Stimulated activated CD8-positive, alpha-beta memory T cell treated with anti-CD3 and anti-CD28 coated beads, Interleukin-7, amount 100 ng/mL, for 1 hour (primary cell): ENCODE measurements around the gene ZCWPW1.
"Not testable (repeated sequence)": the region's sequence is repeated elsewhere in the genome, so short reads cannot be mapped to it uniquely, and the experiment has no call there.

Experiments used
- DNase-seq, 2 donors: peaks; one replicate each; pipeline ENCODE4 v3.0.0-alpha.2; 2020; ENCODE audit warnings: low read depth in 2 of 2

ZCWPW1 gene

DNA sequence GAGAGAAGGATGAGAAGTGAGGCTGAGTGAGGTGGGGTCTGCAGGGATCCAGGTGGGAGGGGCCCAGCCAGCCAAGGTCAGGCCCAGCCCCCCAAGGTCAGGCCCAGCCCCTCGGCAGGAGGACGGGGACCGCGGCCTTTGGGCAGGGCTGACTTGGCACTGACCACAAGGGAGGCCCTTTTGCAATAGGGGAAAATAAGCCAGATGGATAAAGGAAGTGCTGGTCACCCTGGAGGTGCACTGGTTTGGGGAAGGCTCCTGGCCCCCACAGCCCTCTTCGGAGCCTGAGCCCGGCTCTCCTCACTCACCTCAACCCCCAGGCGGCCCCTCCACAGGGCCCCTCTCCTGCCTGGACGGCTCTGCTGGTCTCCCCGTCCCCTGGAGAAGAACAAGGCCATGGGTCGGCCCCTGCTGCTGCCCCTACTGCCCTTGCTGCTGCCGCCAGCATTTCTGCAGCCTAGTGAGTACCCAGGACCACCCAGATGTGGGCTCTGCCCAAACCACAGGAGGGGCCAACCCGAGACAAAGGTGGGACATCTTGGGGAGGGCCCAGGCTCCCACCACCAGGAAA is 55.2 kb downstream of the ZCWPW1 start, which contains the start of gene PILRA:
TSS of gene PILRA (plus strand) at position 227 of the 571 bp plus-strand sequence. CDS start at position 397, 170 bp downstream.
- DNase-seq: no peak

DNA sequence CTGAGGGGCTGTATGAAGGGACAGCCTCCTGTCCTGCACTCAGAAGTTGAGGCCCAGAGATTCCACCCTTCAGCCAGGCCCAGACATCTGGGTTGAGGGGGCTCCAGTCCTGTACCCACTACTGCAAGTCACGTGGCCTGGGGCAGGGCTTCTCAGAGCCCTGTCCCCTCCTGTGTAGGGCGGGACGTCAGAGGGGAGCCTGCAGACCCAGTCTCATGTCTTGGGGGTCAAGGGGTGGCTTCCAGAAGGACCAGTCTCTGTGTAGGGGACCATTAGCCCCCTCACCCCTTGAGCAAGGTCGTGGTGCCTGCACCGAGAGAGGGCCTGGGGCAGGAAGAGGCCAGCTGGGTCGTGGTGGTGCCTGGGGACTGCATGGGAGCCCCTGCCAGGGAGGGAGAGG is 55.8 kb downstream of the ZCWPW1 start:
- DNase-seq: no peak

DNA sequence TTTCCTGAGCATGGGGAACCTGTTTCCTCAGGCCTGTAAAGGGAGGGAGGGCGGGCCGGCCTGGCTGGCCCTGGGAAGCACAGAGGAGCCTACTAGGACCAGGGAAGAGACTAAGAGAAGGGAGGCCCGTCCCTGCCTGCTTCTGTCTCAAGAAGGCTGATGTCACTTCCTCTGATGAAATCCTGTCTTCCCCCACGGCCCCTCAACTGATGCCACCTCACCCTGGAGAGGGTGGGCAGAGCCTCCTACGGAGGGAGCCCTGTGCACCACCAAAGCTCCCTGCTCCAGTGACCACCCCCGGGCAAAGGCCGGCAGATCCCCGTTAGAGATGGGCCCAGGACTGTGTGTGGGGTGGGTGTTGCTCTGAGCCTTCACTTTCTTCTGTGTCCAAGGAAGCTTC is 56.2 kb downstream of the ZCWPW1 start:
- no peak for DNase-seq

DNA sequence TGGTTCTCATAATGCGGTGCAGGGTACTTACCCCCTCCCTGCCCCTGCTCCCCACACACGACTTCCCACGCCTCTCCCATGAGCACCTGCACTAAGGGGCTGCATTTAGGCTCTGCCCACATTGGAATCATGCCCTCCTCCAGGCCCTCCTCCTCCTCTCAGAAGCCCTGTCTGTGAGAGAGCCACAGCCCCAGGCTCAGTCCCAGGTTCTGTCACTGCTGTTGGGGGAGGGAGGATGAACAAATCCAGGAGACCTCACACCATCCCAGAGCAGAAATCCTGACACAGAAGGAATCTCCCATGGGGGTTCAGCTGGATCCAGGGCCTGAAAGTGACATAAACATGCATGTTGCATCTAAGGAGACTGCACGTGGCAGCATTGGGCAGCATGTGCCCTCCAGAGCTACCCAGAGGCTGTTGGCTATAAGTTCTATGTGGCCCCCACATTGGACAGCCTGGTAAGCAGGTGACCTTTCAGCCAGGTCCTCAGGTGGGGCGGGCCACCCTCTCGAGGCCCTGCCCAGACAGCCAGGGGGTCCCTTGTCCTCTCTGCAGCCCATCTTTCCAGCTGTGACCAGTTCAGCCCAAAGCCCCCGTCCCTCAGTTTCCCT is 56.8 kb downstream of the ZCWPW1 start:
- no peak for DNase-seq

DNA sequence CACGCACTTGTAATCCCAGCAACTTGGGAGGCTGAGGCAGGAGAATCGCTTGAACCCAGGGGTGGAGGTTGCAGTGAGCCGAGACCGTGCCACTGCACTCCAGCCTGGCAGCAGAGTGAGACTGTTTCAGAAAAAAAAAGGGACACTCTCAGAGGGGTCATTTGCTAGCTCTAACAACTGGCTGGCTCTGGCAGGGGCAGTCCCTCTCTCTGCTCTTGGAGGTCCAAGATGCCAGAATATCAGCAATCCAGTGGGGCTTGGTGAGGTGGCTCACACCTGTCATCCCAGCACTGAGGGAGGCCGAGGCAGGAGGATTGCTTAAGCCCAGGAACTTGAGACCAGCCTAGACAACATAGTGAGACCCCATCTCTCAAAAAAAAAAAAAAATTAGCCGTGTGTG is 57.8 kb downstream of the ZCWPW1 start:
- DNase-seq: no peak

DNA sequence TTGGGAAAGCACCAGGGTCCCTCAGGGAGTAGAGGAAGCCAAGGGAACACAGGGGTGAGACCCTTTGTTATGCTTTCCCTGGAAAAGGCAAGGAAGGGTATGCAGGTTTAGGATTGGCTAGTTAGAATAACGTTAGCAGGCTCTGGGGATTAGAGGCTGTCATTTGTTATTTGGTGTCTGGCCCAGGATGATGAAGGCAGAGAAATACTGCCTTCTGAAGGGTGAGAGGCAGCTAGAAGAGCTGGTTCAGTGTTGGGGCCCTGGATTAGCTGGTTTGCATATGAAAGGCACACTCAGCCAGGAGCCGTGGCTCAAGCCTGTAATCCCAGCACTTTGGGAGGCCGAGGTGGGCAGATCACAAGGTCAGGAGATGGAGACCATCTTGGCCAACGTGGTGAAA is 58.2 kb downstream of the ZCWPW1 start:
- no peak for DNase-seq

DNA sequence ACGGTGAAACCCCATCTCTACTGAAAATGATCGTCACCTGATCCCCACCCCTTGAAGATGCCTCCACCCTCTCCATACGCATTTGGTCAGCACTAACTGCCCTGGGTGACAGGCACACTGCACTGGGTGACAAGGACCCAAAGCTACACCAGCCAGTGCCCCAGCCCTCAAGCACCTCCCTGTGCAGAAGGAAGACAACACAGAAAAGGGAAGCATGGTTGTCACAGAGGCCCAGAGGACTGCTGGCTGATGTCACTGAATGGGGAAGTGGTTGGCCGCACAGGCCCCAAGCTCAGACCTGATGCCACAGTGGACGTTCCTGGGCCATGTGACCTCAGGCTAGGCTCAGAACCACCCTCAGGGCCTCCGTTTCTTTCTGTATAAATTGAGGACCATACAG is 59.4 kb downstream of the ZCWPW1 start:
- DNase-seq: peak in 1 of 2 donors; percentile 31

DNA sequence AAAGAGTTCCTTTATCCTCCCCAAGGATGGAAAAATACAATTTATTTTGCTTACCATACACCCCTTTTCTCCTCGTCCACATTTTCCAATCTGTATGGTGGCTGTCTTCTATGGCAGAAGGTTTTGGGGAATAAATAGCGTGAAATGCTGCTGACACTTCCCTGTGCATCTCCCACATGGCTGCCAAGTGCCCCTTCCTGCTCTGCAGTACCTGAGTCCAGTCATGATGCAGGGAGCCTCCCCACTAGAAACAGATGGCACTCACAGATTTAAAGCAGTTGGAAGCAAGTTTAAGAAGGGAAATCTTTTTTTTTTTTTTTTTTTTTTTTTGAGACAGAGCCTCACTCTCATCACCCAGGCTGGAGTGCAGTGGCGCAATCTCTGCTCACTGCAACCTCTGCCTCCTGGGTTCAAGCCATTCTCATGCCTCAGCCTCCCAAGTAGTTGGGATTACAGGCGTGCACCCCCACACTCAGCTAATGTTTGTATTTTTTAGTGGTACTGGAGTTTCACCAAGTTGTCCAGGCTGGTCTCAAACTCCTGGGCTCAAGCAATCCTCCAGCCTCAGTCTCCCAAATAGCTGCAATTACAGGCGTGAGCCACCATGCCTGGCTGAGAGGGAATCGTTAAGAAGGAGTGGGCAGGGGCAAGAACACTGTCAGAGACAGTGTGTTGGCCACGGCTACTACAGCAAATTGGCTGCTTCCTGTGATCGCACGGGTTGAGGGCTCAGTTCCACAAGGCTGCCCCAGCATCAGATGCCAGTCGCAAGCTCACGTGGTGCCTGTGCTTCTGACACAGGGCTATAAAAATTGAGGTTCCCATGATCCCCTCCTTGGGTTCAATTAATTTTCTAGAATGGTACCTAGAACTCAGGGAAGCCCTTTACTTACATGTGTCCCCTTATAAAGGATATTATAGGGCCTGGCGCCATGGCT is 60.6 kb downstream of the ZCWPW1 start:
- no peak for DNase-seq

DNA sequence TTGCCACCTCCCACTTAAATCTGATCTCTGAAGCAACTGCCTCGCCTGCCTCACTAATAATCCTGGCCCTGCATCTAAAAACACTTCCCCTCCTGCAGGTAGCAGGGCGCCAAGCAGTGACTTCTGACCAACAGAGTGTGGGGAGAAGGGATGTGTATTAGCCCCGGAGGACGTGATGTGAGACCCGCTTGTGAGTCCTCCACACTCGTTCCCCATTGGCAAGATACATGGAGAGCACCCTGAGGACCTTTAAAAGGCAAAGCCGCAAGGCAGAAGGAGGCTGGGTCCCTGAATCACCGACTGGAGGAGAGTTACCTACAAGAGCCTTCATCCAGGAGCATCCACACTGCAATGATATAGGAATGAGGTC is 61.3 kb downstream of the ZCWPW1 start:
- no peak for DNase-seq

DNA sequence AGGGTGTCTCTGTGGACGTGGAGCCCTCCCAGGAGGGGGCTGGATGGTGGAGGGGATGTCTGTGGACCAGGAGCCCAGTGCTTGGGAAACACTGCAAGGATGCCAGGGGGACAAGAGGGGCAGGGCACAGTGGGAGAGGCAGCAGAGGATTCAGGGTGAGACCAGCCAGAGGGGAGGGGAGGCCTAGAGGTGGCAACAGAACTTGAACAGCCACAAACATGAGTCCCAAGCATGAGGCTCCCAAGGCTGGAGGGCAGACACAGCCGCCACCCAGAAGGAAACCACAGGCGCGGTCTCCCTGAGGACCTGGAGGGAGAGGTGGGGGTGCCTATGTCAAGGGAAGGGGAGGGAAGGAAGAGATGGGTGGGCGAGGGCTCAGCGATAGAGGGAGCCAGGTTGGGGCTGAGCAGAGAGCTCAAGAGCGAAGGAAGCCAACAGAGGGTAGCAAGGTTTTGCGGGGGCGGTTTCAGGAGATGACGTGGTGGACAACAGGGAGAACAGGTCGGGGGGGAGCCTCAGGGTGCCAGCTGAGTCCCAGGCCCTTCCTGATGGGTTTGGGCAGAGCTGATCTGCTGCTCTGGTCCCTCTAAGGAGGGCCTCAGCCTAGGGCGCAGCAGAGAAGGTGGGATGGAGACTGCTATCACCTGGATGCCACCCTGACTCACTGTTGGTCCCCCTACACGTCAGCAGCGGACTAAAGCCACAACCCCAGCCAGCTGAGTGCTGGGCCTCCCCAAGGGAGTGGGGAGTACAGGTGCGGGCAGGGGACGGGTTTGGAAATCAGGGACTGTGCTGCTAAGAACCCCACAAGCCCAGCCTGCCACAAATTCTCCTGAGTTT is 61.9 kb downstream of the ZCWPW1 start:
- no peak for DNase-seq

DNA sequence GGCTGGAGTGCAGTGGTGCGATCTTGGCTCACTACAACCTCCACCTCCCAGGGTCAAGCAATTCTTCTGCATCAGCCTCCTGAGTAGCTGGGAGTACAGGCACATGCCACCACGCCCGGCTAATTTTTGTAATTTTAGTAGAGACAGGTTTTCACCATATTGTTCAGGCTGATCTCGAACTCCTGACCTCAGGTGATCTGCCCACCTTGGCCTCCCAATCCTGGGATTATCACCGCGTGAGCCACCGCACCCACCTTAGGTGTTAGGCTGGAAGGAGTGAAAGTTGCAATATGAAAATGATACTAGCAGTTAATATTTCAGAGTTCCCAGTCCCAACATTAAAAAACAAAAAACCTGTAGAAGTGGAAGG is 62.5 kb downstream of the ZCWPW1 start:
- not testable (repeated sequence) for DNase-seq

DNA sequence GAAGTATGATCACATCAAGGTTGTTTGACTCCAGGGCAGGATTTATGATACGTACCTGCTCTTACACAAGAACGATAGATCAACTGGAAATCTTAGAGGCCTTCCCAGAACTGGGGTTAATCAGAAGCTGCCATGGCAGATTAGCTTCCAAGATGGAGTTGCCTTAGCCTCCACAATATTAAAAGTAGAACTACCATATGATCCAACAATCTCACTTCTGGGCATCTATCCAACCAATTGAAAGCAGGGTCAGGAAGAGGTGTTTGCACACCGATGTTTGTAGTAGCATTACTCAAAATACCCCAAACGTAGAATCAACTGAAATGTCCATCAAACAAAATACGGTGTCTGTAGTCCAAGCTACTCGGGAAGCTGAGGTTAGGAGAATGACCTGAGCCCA is 64.0 kb downstream of the ZCWPW1 start:
- no peak for DNase-seq

DNA sequence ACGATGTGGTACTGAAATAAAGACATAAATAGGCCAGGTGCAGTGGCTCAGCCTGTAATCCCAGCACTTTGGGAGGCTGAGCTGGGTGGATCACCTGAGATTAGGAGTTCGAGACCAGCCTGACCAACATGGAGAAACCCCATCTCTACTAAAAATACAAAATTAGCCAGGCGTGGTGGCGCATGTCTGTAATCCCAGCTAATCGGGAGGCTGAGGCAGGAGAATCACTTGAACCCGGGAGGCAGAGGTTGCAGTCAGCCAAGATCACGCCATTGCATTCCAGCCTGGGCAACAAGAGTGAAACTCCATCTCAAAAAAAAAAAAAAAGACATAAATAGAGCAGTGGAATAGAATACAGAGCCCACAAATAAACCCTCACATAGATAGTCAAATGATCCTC is 64.7 kb downstream of the ZCWPW1 start:
- DNase-seq: not testable (repeated sequence)

DNA sequence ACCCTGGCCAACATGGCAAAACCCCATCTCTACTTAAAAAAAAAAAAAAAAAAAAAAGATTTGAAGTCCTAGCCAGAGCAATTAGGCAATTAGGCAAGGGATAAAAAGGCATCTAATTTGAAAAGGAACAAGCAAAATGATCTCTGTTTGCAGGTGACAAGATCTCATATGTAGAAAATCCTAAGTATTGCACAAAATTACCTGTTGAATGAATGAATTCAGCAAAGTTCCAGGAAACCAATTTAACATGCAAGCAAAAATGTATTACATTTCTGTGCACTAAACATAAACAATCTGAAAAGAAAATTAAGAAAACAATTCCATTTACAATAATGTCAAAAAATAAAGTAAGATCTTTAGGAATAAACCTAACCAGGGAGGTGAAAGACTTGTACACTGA is 65.4 kb downstream of the ZCWPW1 start:
- DNase-seq: no peak

DNA sequence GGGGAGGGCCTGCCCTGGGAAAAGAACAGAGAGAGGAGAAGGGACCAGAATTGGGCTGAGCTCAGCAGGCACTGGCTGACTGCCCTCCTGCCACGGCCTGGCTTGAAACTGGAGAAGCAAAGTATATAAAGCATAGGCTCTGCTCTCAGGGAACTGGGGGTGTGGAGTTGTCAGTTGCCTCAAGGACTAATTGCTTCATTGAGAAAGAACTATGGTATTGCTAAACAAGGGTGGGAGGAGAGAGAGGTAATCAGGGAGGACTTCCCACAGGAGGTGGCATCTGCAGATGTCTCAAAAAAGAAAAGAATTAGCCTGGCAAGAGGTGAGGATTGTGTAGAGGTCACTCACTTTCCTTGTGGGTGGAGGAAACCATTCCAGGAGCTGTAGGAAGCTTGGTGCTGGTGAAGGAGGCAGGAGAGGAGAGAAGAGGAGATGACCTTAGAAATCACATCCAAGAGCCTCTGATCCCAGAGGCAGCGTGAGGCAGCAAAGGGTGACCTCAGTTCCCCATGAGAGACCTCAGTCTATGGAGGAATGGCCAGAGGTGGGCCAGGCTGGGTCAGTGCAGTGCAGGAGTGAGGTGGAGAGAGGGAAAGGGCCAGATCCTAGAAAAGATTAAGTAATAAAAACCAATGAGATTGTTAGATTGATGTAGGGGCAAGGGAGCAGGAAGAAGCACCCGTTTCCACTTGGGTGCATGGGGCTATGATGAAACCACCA is 68.2 kb downstream of the ZCWPW1 start:
- DNase-seq: no peak

DNA sequence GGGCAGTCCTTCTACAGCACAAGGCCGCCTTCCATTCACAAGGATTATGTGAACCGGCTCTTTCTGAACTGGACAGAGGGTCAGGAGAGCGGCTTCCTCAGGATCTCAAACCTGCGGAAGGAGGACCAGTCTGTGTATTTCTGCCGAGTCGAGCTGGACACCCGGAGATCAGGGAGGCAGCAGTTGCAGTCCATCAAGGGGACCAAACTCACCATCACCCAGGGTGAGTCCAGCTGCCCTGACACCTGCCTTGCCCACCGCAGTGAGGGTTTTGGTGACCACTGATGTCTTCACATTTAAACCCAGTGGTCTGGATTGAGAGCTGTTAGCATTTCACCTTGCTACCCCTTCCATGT is 69.7 kb downstream of the ZCWPW1 start:
- no peak for DNase-seq

DNA sequence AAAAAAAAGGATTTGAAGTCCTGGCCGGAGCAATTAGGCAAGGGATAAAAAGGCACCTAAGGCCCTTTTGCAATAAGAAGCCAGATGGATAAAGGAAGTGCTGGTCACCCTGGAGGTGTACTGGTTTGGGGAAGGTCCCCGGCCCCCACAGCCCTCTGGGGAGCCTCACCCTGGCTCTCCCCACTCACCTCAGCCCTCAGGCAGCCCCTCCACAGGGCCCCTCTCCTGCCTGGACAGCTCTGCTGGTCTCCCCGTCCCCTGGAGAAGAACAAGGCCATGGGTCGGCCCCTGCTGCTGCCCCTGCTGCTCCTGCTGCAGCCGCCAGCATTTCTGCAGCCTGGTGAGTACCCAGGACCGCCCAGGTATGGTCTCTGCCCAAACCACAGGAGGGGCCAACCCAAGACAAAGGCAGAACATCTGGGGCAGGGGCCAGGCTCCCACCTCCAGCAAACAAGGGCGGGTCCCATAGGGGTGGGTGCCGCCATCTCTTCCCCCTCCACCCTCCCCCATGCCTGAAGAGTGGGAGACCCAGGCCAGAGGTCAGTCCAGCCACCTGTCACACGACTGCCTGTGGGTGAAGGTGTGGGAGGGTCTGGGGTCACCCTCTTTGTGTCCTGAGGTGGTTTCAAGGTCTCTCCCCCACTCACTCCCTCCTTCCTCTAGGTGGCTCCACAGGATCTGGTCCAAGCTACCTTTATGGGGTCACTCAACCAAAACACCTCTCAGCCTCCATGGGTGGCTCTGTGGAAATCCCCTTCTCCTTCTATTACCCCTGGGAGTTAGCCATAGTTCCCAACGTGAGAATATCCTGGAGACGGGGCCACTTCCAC is 70.3 kb downstream of the ZCWPW1 start, which contains the start of gene PILRB:
TSS of gene PILRB (plus strand) at position 91 of the 830 bp plus-strand sequence. CDS start at position 277, 186 bp downstream.
- DNase-seq: no peak

DNA sequence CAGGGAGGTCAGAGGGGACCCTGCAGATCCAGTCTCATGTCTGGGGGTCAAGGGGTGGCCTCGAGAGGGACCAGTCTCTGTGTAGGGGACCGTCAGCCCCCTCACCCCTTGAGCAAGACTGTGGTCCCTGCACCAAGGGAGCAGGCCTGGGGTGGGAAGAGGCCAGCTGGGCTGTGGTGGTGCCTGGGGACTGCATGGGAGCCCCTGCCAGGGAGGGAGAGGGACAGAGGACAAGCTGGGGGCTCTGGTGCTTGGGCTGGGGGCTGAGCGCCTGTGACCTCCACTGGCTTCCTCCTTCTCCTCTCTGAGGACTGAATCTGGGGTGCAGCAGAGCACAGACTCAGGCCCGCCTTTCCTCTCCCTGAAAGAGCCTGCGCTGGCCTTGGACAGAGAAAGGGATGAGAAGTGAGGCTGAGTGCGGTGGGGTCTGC is 71.4 kb downstream of the ZCWPW1 start:
- no peak for DNase-seq

DNA sequence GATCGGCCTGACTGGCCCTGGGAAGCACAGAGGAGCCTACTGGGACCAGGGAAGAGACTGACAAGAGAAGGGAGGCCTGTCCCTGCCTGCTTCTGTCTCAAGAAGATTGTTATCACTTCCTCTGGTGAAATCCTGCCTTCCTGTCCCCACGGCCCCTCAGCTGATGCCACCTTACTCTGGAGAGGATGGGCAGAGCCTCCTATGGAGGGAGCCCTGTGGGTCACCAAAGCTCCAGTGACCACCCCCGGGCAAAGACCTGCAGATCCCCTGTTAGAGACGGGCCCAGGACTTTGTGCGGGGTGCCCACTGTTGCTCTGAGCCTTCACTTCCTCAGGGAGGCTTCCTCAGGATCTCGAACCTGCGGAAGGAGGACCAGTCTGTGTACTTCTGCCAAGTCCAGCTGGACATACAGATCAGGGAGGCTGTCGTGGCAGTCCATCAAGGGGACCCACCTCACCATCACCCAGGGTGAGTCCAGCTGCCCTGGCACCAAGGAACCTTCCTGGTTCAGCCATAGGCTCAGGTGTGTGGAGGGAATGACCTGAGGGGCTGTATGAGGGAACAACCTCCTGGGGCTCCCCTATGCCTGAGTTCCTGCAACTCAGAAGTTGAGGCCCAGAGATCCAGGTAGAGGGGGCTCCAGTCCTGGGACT is 72.0 kb downstream of the ZCWPW1 start:
- DNase-seq: no peak
